SH-SY5Y (cell line): ENCODE data around the gene SLCO3A1.

Experiments used
- GATA2 ChIP-seq: IDR thresholded peaks from 2 replicates; pipeline ENCODE4 v1.6.1; 2011; ENCODE audit warnings: mild to moderate bottlenecking, low read depth, low read length
- GATA3 ChIP-seq: IDR thresholded peaks from 2 replicates; pipeline ENCODE4 v1.6.1; 2011; ENCODE audit warnings: low read depth, mild to moderate bottlenecking, low read length, moderate library complexity

The SLCO3A1 gene

GRCh38 chr15:91884606-91885005, 31.1 kb downstream of the SLCO3A1 start:
- no peak for TF ChIP-seq GATA3
- TF ChIP-seq GATA2 = no peak

DNA sequence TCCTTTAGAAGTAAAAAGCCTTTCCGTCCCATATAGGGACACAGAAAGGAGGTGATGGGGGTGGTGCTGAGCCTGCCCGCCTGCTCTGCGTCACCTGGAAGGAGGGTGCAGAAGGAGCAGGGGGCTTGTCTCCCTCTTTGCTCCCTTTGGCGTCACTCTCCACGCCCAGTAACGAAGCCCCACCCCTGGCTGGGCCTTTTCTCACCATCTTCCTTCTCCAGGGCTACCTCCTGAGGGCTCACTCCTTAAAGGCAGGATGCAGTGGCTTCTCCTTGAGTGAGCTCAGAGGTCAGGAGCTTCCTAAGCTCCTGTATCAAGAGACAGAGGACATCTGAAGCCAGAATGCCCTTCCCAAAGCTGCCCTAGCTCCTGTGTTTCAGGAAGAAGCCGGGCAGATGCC, 31.5 kb downstream of the SLCO3A1 start:
- TF ChIP-seq GATA2 (no peak), GATA3 (no peak)

DNA sequence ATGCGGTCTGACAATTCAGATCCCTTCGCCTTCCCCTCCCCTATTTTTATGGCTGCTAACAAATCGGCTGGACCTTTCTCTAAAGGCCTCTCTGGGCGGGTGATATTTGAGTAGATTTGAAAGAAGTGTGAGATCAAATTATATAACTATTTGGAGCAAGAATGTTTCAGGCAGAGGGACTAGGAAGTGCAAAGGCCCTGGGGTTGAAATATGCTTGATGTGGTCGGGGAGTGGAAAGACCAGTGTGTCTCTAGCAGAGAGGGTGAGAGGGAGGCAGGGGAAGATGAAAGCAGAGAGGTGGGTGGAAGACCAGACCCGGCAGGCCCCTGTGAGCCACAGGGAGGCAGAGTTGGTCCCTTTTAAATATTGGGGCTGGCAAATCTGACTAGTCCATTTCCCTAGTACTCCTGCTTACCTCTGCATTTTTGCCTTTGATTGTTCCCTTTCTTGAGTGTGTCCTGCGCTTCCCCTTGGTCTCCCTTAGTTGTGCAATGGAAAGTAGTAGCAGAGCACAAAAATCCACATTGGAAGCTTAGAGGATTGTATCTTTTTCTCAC, 32.3 kb downstream of the SLCO3A1 start:
- no peak for TF ChIP-seq GATA2
- no peak for TF ChIP-seq GATA3

GRCh38 chr15:91886878-91887277, 33.4 kb downstream of the SLCO3A1 start:
- no peak for TF ChIP-seq GATA2
- TF ChIP-seq GATA3 = no peak

DNA sequence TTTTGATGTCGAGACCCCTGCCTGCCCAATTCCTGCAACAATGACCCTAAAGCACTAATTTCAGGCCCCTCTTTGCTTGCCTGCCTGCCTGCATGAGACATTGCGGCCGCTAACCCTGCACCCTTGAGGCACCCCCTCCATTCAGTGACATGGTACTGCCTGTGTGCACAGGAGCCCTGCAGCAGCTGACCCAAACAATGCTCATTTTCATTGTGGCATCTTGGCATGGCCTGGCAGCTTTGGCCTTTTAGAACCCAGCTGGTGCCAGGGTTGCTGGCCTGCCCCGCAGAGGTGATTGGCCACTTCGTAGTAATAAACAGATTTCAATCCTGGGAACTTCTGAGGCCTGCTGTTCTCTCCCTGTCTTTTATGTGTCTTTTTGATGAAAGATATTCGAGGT, 33.8 kb downstream of the SLCO3A1 start:
- TF ChIP-seq GATA3 = no peak
- TF ChIP-seq GATA2 = no peak

DNA sequence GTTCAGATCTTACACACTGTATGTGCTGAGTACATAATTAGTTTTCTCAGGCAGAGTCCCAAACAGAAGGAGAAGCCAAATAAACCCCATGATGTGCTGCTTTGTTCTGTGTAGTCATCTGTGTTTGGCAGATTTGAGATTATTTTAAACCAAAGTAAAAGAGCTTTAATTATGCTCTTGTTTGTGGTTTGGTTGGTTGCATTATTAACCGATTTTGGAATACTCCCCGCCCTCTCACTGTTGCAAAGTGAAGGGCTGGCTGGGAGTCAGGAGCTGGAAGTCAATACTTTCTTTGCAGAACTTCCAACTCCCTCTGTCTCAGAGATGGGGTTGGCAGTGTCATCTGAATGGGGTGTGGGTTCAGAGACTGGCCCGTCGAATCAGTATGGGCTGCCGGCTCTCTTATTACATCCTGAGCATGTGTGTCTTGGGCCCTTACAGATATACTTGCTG, 34.4 kb downstream of the SLCO3A1 start:
- TF ChIP-seq GATA2 (no peak), GATA3 (no peak)

DNA sequence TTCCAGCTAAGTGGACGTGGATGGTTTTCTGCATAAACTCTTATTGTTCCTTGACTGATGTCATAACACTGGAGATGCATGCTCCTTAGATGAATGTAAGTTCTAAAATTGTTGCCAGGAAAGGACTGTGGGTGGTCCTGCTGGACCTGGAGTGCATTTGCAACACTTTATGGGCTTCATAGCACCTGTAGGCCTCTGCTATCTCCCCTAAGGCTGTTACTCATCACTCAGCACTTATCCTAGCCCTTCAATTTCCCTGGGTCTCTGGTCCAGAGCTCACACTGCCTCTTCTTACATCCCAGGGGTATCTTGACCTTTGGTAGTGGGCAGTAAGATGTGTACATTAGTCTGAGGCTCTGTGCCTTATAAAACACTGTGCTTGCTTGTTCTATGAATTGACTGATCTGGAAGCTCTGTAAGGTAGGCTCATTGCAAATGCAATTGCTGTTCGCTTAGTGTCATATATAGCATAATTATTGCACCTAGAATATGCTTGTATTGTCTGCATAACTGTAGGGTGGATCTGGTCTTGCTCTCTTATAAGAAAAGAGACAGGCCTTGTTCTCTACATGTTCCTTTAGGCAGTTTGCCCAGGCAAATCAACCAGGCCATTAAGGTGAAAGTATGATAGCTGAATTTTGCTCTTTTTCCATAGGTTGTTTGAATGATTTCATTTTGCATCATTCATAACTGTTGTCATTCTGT, 35.8 kb downstream of the SLCO3A1 start:
- TF ChIP-seq GATA2 (no peak), GATA3 (no peak)

- TF ChIP-seq GATA3 (no peak), GATA2 (no peak)
Observed at GRCh38 chr15:91890614-91891013, 37.1 kb downstream of the SLCO3A1 start.

GRCh38 chr15:91891101-91891500, 37.6 kb downstream of the SLCO3A1 start:
- no peak for TF ChIP-seq GATA3
- no peak for TF ChIP-seq GATA2

DNA sequence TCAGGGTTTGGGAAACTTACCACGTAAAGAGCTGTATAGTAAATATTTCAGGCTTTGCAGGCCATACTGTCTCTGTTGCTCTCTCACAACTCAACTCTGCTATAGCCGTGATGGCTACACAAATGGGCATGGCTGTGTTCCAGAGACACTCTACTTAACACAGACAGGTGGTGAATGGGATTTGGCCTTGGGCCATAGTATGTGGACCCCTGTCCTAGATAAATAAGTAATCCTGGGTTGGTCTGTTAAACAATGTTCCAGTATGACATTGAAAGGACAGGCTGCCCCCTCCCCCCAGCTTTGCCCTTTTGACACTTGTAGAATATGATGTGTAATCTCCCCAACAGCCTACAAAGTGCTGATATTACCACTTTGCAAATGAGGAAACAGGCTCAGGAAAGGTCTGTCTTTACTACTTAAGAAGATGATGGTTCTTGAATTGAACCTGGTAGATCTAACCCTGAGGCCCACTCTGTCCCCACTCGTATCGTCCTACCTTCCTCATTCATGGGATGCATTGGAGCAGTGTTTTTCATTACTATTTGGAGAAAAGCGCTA, 38.4 kb downstream of the SLCO3A1 start:
- TF ChIP-seq GATA3 (no peak), GATA2 (no peak)

- no peak for TF ChIP-seq GATA3
- TF ChIP-seq GATA2 = no peak
Observed at GRCh38 chr15:91892436-91892835, 38.9 kb downstream of the SLCO3A1 start.

DNA sequence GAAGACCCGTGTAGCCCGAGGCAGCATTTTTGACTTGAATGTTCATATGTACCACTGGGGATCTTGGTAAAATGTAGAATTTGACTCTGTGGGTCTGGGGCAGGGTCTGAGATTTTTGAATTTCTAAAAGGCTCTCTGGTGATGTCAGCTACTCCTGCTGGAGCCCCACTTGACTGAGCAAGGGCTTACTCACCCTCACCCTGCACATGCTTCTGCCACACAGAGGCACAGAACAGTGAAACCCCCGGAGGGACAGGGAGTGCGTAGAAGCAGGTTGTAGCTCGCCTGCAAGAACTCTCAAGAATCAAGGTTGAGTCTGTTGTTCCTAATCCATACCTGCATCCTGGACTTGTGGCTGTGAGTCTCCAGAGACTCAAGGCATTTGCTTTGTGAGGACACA, 41.1 kb downstream of the SLCO3A1 start:
- no peak for TF ChIP-seq GATA3
- no peak for TF ChIP-seq GATA2

- TF ChIP-seq GATA2 = no peak
- TF ChIP-seq GATA3 = no peak
Observed at GRCh38 chr15:91895051-91895450, 41.5 kb downstream of the SLCO3A1 start.

DNA sequence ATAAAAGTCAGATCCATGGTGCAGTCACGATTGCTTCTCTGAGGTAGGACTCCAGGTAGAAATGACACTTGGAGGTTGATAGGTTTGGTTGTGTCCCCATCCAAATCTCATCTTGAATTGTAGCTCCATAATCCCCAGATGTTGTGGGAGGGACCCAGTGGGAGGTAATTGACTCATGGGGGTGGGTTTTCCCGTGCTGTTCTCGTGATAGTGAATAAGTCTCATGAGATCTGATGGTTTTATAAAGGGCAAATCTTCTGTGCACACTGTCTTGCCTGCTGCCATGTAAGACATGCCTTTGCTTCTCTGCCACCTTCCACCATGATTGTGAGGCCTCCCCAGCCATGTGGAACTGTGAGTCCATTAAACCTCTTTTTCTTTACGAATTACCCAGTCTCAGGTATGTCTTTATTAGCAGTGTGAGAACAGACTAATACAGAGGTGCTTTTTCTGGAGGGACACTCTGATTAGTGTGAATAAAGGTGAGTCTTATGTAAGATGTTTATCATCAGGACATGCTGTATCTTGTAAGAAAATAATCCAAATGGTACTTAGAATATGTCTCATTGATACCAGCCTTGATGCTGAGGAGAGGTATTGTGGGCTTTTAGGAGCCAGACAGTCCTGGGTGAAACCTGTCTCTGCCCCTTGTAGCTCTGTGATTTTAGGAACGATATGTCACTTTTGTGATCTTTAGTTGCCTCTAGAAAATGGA, 43.0 kb downstream of the SLCO3A1 start:
- TF ChIP-seq GATA3 (no peak), GATA2 (no peak)

DNA sequence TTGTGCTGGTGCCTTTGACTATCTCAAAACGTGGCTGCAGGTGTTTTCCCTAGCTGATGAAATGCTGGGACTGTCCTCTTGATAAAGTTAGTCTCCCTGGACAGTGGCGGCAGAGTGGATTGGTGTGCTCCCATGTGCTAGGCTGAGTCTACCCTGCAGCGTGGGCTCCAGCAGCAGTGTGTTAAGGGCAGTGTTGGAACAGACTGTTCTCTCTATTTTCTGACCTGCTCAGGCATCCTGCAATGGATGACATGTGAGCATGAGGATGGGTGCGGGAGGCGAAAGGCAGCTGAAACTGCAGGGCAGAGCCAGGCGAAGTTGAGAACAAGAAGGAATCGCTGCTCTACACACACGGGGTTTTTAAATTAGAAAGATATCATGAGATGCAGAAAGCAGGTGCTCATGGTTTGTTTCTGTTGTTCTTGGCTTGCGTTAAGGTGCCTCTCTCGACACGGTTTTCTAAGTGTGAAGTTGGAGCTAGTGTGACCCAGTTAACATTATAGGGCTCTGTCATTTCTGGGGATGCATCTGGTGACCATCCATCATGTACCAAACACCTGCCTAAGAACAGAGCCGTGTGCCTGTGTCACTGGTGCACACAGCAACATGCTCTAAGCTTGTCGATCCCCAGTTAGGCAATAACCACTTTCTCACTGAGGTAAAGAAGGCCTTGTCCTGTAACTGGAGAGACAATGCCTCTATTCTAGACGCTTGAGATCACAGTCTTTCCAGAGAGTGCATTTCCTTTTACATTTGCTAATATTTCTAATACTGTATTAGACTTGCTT, 44.3 kb downstream of the SLCO3A1 start:
- TF ChIP-seq GATA2 (no peak), GATA3 (no peak)
